Ectodermal cell (in vitro differentiated cells): Measurements from ENCODE around the gene RNH1.

Source experiments
- H3K27ac ChIP-seq: 2 replicates; pipeline ENCODE4 v1.7.0; 2013; ENCODE audit warnings: mild to moderate bottlenecking, low read depth, low read length; ENCODE audit not compliant: insufficient read depth, poor library complexity, severe bottlenecking
- H3K27me3 ChIP-seq: 2 replicates; pipeline ENCODE4 v1.7.0; 2013; ENCODE audit warnings: mild to moderate bottlenecking, low read length; ENCODE audit not compliant: insufficient read depth, control insufficient read depth, poor library complexity, severe bottlenecking
- H3K36me3 ChIP-seq: one replicate; pipeline ENCODE4 v1.7.0; 2013; ENCODE audit warnings: low read length; ENCODE audit not compliant: control insufficient read depth, insufficient read depth
- H3K4me1 ChIP-seq: one replicate; pipeline ENCODE4 v1.7.0; 2013; ENCODE audit warnings: low read length; ENCODE audit not compliant: control insufficient read depth, insufficient read depth
- H3K4me3 ChIP-seq: 2 replicates; pipeline ENCODE4 v1.7.0; 2013; ENCODE audit warnings: low read depth, low read length, control low read depth; ENCODE audit not compliant: insufficient read depth
- H3K9me3 ChIP-seq: 2 replicates; pipeline ENCODE4 v1.7.0; 2013; ENCODE audit warnings: mild to moderate bottlenecking, low read length, moderate library complexity; ENCODE audit not compliant: control insufficient read depth
- WGBS, 2 experiments: methylation state at CpG; one replicate each; pipeline ENCODE4 v1.1.7; 2013; ENCODE audit warnings: missing lambda C conversion rate in 2 of 2; 5-methylcytosine and 5-hydroxymethylcytosine counted together

The RNH1 gene

DNA sequence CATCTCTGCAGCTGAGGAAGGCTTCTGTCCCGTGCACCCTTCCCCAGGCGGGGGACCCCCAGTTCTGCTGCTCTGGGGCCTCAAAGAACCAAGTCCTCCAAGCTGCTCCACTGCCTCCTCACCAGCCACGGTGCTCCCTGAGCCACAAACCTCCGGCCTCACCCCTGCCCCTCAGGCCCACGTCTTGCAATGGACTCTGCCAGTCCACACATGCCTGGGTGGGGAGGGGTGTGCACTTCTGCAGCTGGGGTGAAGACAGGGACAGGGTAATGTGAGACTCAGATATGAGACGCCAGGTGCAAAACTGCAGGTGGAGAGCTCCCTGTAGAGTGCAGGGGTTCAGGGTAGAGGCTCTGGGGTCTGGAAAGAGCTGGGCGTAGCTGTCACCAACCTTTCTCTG is 60.2 kb downstream of the RNH1 start:
- Histone ChIP-seq H3K9me3 (no peaks in the 10 kb centered on the region), H3K4me1 (peaks cover 11% of the 10 kb centered on the region), H3K36me3 (no peaks in the 10 kb centered on the region), H3K27ac (no peak overlapping the region), H3K27me3 (no peaks in the 10 kb centered on the region), H3K4me3 (no peak overlapping the region)
- WGBS, 2 experiments, result 89 to 90% methylated on average over 7 of the region's 7 CpGs

DNA sequence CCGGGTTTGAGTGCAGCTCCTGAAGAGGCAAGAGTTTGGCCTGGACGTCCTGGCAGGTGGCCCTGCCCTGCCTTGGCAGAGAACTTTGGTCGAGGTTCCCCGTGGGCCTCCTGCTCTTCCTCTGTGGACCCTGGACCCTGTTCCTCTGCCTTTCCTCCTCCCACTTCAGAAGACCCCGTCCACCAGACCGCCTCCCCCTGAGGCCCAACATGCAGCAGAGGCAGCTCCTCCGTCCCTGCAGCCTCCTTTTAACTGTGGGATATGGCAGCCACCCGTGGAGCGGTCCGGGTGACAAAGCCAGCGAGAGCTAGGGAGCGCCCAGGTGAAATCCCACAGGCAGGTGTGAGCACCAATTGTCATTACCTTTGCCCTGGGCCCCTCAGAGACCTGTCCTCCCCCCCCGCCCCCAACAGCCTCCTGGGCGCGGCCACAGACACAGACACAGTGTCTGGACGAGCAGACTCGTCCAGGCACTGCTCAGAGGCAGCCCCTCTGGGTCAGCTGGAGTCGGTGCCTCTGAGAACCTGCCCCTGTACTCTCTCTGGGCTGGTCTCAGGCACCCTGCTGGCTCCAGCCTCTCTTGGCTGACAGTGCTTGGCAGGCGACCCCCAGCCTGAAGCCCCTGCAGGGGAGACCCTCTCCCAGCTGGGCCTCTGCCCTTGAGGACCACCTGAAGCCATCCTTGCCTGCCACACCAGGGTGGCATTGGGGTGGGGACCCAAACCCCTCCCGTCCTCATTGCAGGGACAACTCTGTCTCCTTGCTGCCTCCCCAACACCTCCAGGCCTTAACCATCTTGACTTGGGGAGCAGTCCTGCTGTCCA is 61.1 kb downstream of the RNH1 start:
- Histone ChIP-seq H3K4me1 (peaks cover 10% of the 10 kb centered on the region), H3K27me3 (no peaks in the 10 kb centered on the region), H3K27ac (no peak overlapping the region), H3K9me3 (no peaks in the 10 kb centered on the region), H3K4me3 (no peak overlapping the region), H3K36me3 (no peaks in the 10 kb centered on the region)
- 83 to 84% methylated on average over 20 of the region's 20 CpGs for WGBS, 2 experiments
